Stimulated activated CD8-positive, alpha-beta memory T cell treated with anti-CD3 and anti-CD28 coated beads, Interleukin-7, amount 100 ng/mL, for 24 hours (primary cell): Measurements from ENCODE around the gene VASN.
"Not testable (repeated sequence)": the region's sequence is repeated elsewhere in the genome, so short reads cannot be mapped to it uniquely, and the experiment has no call there.

Experiments used
- DNase-seq: peaks from one replicate; pipeline ENCODE4 v3.0.0-alpha.2; 2020; ENCODE audit warnings: low read depth

Gene VASN

GRCh38 chr16:4385066-4385788 is 13.6 kb downstream of the VASN start:
- no peak for DNase-seq

DNA sequence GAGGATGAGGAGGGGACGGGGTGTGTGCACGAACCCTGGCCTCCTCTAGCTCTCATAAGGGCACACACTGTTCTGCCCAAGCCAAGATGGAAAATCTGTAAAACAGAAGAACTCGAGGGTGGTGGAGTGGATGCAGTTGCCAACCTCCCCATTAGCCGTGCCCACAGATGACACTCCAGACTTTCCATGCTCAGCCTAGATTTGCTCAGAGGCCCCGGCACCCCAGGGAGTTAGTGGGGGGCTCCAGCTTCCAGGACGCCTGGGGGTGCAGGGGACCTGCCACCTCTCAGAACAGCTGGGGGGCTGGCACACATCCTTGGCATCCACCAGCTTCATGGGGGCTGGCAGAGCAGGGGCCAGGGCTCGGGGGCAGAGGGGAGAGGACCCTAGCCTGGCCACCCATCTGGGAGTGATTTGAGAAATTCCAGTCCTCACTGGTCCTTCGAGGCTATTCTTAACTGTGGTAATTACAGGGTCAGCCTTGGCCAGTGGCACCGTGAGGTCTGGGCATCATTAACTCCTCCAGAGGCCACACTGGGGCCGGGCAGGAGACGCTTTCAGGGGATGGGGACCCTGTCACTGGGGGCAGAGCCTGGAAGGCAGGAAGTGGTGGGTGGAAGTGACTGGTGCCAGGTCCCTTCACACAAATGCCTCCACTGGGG is 14.3 kb downstream of the VASN start:
- no peak for DNase-seq

DNA sequence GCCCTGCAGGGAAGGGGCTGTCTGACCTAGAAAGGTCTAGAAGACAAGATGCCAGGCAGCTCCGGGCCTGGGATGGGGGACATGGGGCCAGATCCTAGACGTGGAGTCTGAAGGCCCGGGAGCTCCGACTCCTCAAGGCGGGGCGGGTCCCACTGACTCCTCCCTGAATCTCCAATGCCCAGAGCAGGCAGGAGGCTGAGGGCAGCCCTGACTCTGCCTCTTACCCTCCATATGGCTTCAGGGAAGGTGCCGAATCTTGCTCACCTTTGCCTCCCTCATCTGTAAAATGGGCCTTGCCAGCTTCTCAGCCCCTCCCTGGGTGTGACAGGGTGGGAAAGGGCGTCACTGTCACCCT is 14.8 kb downstream of the VASN start:
- no peak for DNase-seq

DNA sequence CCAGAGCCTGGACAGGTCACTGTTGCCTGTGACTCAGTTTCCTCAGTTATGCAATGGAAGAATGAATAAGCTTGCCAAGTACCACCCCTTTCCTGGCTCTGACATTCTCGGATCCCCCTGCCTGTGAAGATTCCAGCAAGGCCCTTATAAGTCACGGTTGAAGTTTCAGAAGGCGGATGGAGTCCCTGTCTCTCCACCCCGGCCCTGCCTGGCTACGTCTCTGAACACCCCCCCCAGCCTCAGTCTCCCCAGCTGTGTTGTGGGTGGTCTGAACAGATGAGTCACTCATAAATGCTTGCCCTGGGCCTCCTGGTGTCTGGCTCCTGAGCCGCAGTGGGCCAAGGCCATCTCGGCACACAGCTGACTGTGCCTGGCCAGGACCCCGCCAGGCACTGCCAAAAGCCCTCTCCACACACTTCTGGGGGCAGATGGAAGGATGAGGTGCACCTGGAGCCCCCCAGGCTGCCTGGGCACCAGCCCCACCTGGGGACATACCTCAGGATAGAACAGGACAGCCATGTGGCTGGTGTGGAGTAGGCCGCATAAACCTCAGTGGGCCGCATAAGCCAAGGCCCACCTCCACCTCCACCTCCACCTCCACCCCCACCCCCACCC is 15.4 kb downstream of the VASN start:
- DNase-seq = no peak

DNA sequence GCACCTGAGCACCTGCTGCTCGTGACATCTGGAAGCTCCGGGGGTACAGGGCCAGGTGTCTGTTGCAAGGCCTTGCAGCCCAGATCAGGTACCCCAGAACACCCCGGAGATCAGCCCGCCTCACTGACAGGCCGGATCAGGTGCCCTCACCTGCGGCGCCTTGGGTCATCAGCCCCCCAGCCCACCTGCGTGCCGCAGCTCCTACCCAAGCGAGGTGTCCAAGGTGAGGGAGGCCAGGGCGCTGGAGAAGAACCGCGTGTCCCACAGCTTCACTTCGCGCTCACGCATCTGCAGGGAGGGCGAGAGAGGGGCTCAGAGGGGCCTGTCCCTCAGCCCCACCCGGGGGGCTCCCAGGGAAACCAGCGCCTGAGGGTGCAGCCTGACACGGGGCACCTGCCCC is 16.1 kb downstream of the VASN start:
- DNase-seq = no peak

- DNase-seq = no peak
Measured at GRCh38 chr16:4388271-4389021, 16.8 kb downstream of the VASN start.

DNA sequence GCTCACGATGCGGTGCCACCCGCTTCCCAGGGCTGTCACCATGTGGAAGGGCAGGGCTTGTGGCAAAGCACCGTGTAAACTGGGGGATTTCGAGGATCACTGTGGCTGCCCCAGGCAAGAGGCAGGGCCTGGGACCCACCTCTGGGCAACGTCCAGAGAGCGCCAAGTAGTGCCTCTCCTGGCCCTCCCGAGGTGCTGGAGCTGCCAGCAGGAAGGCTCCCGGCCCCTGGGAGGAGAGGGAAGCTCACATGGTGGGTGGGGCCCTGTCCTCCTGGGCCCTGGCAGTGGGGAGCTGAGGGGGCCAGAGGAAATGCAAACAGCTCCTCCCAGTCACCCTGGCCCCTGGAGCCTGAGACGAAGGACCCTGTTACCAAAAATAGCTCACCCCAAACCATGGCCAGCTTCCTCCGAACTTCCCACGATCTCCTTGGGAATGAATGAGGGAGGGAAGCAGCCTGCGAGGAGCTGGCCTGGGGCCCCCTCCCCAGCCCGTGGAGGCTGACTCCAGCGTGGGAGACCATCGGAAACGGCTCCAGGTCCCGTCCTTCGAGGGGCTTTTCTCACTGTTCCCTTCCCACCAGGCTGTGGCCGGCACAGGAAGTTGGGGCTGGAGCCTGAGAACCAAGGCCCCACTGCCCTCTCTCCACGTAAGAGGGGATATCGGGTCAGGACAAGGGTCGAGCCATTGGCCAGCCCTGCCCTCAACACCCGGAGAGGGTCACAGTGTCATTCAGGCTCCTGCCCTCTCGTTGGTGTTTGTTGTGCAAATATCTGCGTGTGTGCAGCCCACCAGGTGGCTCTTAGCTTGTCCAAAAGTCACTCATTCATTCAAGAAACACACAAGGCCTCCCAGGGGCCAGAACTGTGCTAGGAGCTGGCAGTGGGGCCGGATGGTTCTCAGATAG is 17.7 kb downstream of the VASN start:
- no peak for DNase-seq

GRCh38 chr16:4390266-4391260 is 18.9 kb downstream of the VASN start:
- DNase-seq = no peak

DNA sequence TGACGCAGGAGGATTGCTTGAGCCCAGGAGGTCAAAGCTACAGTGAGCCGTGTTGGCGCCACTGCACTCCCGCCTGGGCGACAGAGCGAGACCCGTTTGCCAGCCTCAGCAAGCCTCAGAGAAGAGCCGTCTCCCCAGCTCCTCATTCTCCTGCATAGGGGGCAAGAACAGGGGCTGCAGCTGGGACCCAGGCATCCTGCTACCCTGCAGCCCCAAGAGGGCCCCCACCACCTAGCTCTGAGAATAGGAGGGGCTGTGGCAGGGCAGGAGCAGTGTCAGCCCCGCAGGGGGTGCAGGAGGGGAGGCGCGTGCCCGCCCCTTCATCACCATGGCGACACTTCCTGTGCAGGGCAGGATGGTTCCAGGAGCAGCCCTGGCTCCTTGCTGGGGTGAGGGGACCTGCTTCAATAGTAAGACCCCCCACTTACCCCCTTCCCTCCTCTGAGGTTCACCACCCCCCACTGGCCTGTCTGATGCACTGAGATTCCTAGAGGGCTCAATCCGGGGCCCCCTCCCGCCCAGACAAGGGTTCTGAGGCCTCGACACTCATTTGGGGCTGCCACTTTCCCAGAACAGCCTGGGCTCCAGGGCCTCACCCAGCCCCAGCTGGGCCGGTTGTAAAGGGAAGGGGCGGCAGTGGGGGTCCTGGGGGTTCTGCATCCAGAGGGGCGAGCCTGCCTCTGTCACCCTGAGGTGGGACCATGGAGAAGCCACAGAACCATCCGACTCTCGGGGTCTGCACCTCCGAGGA is 20.2 kb downstream of the VASN start:
- no peak for DNase-seq

DNA sequence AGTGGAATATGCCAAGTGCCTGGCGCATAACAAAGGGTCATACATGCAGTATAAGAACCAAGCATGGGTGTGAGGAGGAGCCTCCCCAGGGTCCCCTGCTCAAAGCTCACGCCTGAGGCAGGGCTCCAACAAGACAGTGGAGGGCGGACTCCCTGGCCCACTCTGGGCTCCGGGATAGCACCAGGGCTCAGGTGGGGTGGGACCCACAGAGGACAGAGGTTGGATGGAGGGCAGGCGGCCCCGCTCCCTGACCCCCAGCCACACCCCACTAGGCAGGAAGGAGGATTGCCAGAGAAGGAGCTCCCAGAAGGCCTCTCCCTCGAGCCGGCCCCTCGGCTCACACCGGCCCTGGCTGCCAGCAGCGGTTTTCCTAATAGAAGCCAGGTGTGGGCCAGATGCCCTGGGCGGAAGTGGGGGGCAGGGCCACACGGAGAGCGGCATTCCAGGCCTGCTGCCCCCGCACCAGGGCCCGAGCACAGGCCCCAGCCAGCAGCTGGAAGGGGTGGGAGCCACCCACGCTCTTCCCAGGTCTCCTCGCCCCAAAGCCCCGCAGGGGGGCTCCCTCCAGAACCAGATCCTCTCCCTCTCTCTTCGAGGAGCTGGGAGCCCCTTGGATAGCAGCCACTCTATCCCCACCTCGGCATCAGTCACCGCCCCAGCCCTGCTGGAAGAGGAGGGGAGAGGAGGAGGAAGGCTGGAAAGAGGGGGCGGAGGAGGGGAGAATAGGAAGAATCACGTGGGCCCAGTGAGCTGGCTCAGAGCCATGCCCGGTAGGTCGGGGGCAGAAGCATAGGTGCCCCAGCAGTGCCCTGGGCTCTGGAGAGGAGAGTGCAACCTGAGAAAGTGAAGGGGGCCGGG is 21.0 kb downstream of the VASN start:
- DNase-seq = no peak

DNA sequence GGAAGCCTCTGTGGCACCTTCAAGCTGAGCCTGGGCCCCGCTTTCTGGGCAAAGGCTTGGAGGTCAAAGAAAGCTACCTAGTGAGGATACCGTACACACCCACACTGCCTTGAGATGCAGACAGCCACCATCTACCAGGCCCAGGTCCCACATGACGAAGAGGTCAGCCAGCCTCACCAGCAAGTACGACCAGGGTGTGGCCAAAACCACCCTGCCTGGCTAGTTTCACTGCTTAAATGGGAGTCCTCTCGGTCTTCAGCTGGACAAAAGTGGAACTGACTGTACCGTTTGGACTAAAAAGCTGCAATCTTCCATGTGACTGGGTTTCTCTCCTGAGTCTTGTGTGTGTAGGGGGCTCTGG is 21.6 kb downstream of the VASN start:
- no peak for DNase-seq

DNA sequence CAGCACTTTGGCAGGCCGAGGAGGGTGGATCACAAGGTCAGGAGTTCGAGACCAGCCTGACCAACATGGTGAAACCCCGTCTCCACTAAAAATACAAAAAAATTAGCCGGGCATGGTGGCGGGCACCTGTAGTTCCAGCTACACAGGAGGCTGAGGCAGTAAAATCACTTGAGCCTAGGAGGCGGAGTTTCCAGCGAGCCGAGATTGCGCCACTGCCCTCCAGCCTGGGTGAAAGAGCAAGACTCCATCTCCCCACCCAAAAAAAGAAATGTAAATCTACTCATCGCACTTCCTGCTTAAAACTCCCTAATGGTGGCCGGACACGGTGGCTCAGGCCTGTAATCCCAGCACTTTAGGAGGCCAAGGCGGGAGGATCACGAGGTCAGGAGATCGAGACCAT is 22.2 kb downstream of the VASN start:
- not testable (repeated sequence) for DNase-seq

- no peak for DNase-seq
Measured at GRCh38 chr16:4395055-4395726, 23.5 kb downstream of the VASN start.

- no peak for DNase-seq
Measured at GRCh38 chr16:4399001-4399730, 27.5 kb downstream of the VASN start.

DNA sequence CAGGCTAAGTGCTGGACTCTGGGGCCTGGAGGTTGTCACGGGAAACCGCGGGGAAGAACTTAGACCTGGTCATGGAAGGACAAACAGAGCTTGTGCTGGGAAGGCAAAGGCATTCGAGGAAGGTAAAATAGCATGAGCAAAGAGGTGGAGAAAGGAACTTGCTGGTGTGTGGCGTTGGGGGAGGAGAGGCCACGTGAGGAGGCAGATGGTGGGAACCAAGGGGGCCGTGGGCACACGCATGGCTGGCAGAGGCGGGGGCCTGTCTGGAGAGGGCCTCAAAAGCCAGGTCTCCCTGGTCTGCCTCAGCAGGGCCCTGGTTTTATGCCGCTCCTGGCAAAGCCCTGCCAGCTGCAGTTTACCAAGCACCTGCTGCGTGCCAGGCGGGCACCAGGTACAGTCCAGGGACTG is 29.4 kb downstream of the VASN start:
- no peak for DNase-seq

DNA sequence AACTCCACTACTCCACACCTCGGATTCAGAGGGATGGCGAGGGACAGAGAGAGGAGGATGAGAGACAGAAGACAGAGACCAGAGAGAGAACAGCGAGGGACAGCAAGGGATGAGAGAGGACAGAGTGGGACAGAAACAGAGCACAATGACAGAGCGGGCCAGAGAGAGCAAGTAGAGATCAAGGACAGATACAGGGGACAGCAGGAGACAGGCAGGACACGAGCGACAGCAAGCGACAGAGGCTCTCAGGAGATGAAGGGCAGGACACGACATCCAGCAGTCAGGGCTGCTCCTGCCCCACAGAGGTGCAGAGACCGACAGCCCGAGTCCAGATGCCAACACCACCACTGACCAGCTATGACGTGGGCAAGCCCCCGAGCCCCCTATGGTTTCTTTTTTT is 29.9 kb downstream of the VASN start:
- DNase-seq = no peak

- DNase-seq = peak; percentile 37
Measured at GRCh38 chr16:4402439-4403132, 30.9 kb downstream of the VASN start.
